ENCODE data around the gene IL20. TPM values are rescaled to one million over a fixed set of nuclear protein-coding genes. Genes with fewer than 3 reads are reported as not detected.

Gene IL20
- total RNA-seq, 6 experiments from 2014 or later = not detected

DNA sequence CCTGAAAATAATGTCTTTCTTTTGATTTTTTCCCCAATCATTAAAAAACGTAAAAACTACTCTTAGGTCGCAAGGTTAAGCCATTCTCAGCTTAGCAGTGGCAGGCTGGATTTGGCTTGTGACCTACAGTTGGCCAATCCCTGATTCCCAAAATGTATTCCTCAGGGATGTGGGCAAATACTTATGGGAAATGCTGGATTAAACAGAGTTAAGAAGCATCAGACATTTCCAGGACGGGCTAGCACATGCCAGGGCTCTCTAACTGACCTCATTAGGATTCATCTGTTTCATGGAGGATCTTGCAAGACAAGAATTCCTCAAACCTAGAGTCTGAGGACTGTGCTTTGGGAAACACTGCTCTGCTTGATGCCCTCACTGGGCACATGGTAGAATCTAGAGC lies 30.8 kb downstream of the IL20 start:
- H3K4me3 Mint-ChIP-seq = no peak overlapping the region; the same call in 1 of the 2 replicates
- H3K4me1 Mint-ChIP-seq (ENCODE audit: low read depth) = peaks cover 82% of the 10 kb centered on the region
- DNase-seq = no peak
- no peaks in the 10 kb centered on the region for H3K36me3 Mint-ChIP-seq (ENCODE audit: low read depth)
- no peak for TF ChIP-seq CTCF (IDR thresholded peaks at IDR 0.05)
- no peaks in the 10 kb centered on the region for H3K27me3 Mint-ChIP-seq (ENCODE audit: insufficient read depth)
- H3K27ac Mint-ChIP-seq = peak overlapping the region; percentile 81
- H3K9me3 Mint-ChIP-seq = no peaks in the 10 kb centered on the region

DNA sequence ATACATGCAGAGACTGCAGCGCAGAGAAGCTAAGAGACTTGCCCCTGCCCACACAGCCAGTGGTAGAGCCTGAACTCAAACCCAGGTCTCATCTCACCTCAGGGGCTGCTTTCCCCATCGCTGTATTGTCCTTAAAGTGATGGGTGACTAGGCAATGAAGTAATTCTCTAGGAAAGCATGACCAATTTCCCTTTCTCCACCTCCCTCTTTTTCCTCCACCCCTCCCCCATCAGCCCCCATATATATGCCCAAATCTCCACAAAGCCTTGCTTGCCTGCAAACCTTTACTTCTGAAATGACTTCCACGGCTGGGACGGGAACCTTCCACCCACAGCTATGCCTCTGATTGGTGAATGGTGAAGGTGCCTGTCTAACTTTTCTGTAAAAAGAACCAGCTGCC lies 31.8 kb downstream of the IL20 start, which contains the start of gene IL24:
TSS of gene IL24 (plus strand) at position 269 of the 400 bp plus-strand sequence. CDS start 390 bp downstream, outside the sequence.
- Mint-ChIP-seq H3K4me1 (ENCODE audit: low read depth) (peaks cover 73% of the 10 kb centered on the region), H3K27ac (peak within 1 kb of the TSS; percentile 81), H3K9me3 (no peaks in the 10 kb centered on the region), H3K4me3 (peak within 1 kb of the TSS; percentile 60), H3K36me3 (ENCODE audit: low read depth) (no peaks in the 10 kb centered on the region), H3K27me3 (ENCODE audit: insufficient read depth) (no peaks in the 10 kb centered on the region)
- no peak for TF ChIP-seq CTCF (IDR thresholded peaks at IDR 0.05)
- no peak for DNase-seq

DNA sequence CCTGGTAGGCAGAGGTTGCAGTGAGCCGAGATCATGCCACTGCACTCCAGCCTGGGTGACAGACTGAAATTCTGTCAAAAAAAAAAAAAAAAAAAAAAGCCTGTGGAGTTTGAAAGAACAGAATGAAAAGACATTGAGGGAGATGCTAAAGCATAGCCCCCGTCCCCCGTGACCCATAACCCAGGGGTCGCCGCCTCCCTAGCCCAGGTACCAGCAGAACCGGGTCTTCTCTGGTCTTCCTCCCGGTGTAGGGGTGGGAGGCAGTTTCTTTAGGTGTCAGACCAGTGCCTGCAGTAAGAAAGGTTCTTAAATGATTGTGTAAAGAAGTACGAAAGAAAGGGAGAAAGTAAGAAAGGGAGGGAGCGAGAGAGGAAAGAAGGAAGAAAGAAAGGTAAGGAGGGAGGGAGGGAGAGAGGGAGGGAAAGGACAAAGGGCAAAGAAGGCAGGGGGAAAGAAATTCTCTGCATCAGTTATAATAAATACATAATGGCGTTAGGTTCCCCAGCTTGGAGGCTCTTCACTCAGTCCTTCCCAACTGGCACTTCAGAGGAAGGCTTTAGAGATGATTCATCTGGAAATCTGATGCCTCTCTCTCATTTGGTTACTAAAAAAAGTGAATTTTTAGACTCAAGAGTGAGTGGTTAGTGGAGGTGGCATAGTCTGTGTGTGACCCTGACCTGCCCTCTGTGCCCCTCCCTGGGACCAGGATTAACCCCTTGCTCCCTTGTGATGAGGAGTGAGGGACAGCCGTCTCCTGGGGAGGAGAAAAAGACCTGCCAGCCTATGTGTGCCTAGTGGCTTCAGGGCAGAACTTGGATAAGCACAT lies 32.9 kb downstream of the IL20 start:
- no peaks in the 10 kb centered on the region for H3K36me3 Mint-ChIP-seq (ENCODE audit: low read depth)
- peaks cover 69% of the 10 kb centered on the region for H3K4me1 Mint-ChIP-seq (ENCODE audit: low read depth)
- no peaks in the 10 kb centered on the region for H3K9me3 Mint-ChIP-seq
- DNase-seq = peak; percentile 68
- no peak for TF ChIP-seq CTCF (IDR thresholded peaks at IDR 0.05)
- H3K27ac Mint-ChIP-seq = peak overlapping the region; percentile 81
- H3K4me3 Mint-ChIP-seq = peak overlapping the region; percentile 60
- no peaks in the 10 kb centered on the region; the same call in 1 of the 2 replicates for H3K27me3 Mint-ChIP-seq (ENCODE audit: insufficient read depth)

GRCh38 chr1:206898915-206899431 lies 33.5 kb downstream of the IL20 start:
- peak overlapping the region; percentile 81 for H3K27ac Mint-ChIP-seq
- H3K4me3 Mint-ChIP-seq = peak overlapping the region; percentile 60
- no peaks in the 10 kb centered on the region for H3K9me3 Mint-ChIP-seq
- no peak for TF ChIP-seq CTCF (IDR thresholded peaks at IDR 0.05)
- no peak for DNase-seq
- no peaks in the 10 kb centered on the region for H3K36me3 Mint-ChIP-seq (ENCODE audit: low read depth)
- H3K4me1 Mint-ChIP-seq (ENCODE audit: low read depth) = peaks cover 69% of the 10 kb centered on the region
- H3K27me3 Mint-ChIP-seq (ENCODE audit: insufficient read depth) = no peaks in the 10 kb centered on the region; the same call in 1 of the 2 replicates

DNA sequence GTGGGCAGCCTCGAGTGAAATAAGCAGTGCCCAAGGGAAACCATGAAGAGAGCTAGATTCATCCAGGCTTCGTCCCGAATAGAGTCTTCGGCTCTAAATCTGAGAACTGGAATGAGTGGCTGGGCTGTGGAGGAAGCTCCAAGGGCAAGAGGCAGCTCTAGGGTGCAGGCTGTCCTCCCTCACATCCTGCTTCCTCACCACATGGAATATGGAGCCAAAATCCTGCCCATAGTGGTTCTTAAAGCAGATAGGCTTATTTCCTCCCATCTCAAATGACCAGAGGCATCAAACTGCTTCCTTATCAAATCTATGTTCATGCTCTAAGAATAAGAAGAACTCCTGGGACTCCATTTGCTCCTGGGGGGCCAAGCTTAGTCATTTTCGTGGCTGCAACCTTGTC lies 34.3 kb downstream of the IL20 start:
- Mint-ChIP-seq H3K4me3 (no peak overlapping the region), H3K36me3 (ENCODE audit: low read depth) (peaks cover 3% of the 10 kb centered on the region), H3K27me3 (ENCODE audit: insufficient read depth) (no peaks in the 10 kb centered on the region; the same call in 1 of the 2 replicates), H3K9me3 (no peaks in the 10 kb centered on the region), H3K27ac (no peak overlapping the region), H3K4me1 (ENCODE audit: low read depth) (peaks cover 72% of the 10 kb centered on the region)
- DNase-seq = no peak
- TF ChIP-seq CTCF (IDR thresholded peaks at IDR 0.05) = no peak
